ENCODE data around the gene KRT34. TPM values are rescaled to one million over a fixed set of nuclear protein-coding genes. Genes with fewer than 3 reads are reported as not detected.

The KRT34 gene
- polyA plus RNA-seq, 6 donors from 2014 or later = not detected

DNA sequence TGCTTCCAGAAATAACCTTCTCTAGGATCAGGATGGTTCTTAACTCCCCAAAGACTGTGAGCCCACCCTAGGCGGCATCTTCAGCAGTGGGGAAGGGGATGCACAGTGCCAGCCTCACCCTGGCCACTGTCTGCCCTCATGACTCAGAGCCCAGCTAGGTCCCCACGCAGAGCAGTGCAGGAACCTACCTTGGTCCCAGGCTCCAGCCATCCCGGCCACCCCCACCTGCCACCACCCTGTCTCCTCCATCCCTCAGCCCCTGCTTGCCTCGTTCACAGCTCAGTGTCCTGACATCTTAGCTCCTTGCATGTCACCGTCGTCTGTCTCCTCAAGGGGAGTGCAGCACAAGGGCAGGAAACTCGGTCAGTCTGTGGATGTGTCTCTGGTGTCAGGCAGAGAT lies 50.5 kb downstream of the KRT34 start:
- Mint-ChIP-seq H3K27ac (peak overlapping the region in 2 of 6 donors; percentile 53 to 68), H3K4me1 (peaks cover 0 to 13% (median 5%) of the 10 kb centered on the region in 3 donors), H3K36me3 (no peaks in the 10 kb centered on the region), H3K9me3 (peaks cover 0 to 1% (median 0%) of the 10 kb centered on the region in 7 donors), H3K4me3 (peak overlapping the region in 1 of 8 donors; percentile 66), H3K27me3 (peaks cover 9 to 38% (median 33%) of the 10 kb centered on the region in 3 donors)
- DNase-seq (no peak), ATAC-seq (ENCODE audit: low read depth in 2 of 2) (no peak)

DNA sequence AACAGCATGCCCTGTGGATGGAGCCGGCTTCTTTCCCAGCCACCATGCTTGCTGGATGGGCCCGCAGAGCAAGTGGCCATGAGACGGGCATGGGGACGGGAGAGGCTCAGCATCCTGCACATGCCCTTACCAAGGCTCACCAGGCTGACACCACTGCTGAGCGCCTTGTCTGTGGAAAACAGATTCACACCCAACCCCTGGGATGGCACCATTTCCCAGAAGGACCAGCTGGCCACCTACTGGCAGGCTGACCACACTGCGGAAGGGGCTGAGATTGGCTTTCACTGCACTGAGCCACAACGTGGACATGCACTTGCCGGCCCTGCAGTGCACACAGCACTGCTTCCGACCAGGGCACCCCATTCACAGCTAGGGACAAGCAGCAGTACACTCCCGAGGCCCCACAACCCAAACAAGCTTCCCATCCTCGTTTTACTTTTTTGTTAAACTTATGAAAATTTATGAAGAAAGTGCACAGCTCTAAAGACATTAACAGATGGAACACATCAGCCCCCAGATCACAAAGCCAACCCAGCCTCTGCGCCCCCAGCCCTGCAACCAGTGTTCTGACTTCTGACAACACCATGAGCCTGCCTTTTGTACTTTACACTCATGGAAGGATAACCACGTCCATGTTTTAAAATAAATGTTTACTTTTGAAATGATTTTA lies 52.7 kb downstream of the KRT34 start:
- Mint-ChIP-seq H3K27me3 (peaks cover 5 to 26% (median 26%) of the 10 kb centered on the region in 3 donors), H3K27ac (no peak overlapping the region), H3K9me3 (peaks cover 0 to 1% (median 0%) of the 10 kb centered on the region in 7 donors), H3K36me3 (no peaks in the 10 kb centered on the region), H3K4me3 (no peak overlapping the region), H3K4me1 (peaks cover 0 to 8% (median 7%) of the 10 kb centered on the region in 3 donors)
- no peak for DNase-seq
- ATAC-seq (ENCODE audit: low read depth in 2 of 2) = peak in 1 of 2 donors; percentile 28

DNA sequence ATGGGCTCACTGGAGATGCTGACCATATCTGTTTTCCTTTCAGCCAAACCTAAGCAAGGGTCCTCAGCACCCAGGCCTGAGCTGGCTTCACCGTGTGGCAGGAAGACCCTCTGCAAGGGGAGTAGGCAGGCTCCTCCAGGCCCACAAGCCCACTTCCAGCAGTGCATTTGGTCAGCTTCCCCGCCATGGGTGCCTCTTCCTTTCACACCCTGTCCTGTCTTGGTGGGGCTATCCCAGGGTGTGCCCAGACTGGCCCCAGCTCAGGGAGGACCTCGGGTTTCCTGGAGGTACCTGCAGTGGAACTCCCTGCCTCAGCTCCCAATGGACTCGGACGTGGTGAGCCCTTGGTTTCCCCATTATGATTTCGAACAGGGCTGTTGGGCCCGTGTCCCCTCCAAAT lies 53.9 kb downstream of the KRT34 start:
- no peak for ATAC-seq (ENCODE audit: low read depth in 2 of 2)
- no peak for DNase-seq
- peak overlapping the region in 1 of 6 donors; percentile 62 for H3K27ac Mint-ChIP-seq
- H3K27me3 Mint-ChIP-seq = peaks cover 0 to 27% (median 17%) of the 10 kb centered on the region in 3 donors
- peaks cover 0 to 16% (median 9%) of the 10 kb centered on the region in 3 donors for H3K4me1 Mint-ChIP-seq
- H3K9me3 Mint-ChIP-seq = no peaks in the 10 kb centered on the region
- H3K36me3 Mint-ChIP-seq = no peaks in the 10 kb centered on the region
- no peak overlapping the region for H3K4me3 Mint-ChIP-seq

Other genes with a start within 250 kb of the KRT34 start
- 1 to 10 TPM in 2 of 6 donors, not detected in 4; 1.6 to 2.0 TPM for gene KRTAP4-6, start 241.8 kb downstream of the KRT34 start, polyA plus RNA-seq (ENCODE audit: low read depth in 6 of 6)
- gene KRTAP4-5, start 232.5 kb downstream of the KRT34 start, polyA plus RNA-seq (ENCODE audit: low read depth in 6 of 6) = not detected
- gene KRTAP4-4, start 221.6 kb downstream of the KRT34 start, polyA plus RNA-seq (ENCODE audit: low read depth in 6 of 6) = not detected
- not detected for gene KRTAP4-3, start 214.1 kb downstream of the KRT34 start, polyA plus RNA-seq (ENCODE audit: low read depth in 6 of 6)
- gene KRTAP4-2, start 204.1 kb downstream of the KRT34 start, polyA plus RNA-seq (ENCODE audit: low read depth in 6 of 6) = not detected
- gene KRTAP4-1, start 197.4 kb downstream of the KRT34 start, polyA plus RNA-seq (ENCODE audit: low read depth in 6 of 6) = not detected
- not detected for gene KRTAP9-1, start 192.4 kb downstream of the KRT34 start, polyA plus RNA-seq (ENCODE audit: low read depth in 6 of 6)
- gene KRTAP9-2, start 155.7 kb downstream of the KRT34 start, polyA plus RNA-seq (ENCODE audit: low read depth in 6 of 6) = not detected
- not detected for gene KRTAP9-3, start 149.9 kb downstream of the KRT34 start, polyA plus RNA-seq (ENCODE audit: low read depth in 6 of 6)
- not detected for gene KRTAP9-8, start 144.3 kb downstream of the KRT34 start, polyA plus RNA-seq (ENCODE audit: low read depth in 6 of 6)
- gene KRTAP9-4, start 132.6 kb downstream of the KRT34 start, polyA plus RNA-seq (ENCODE audit: low read depth in 6 of 6) = not detected
- not detected for gene KRTAP9-9, start 126.9 kb downstream of the KRT34 start, polyA plus RNA-seq (ENCODE audit: low read depth in 6 of 6)
- gene KRTAP9-6, start 116.9 kb downstream of the KRT34 start, polyA plus RNA-seq (ENCODE audit: low read depth in 6 of 6) = not detected
- gene KRTAP9-7, start 106.6 kb downstream of the KRT34 start, polyA plus RNA-seq (ENCODE audit: low read depth in 6 of 6) = not detected
- not detected for gene KRTAP29-1, start 79.5 kb downstream of the KRT34 start, polyA plus RNA-seq (ENCODE audit: low read depth in 6 of 6)
- 1 to 10 TPM in 1 of 6 donors, under 1 TPM in 3, not detected in 2; 0.38 to 2.0 (median 0.55) TPM for gene KRTAP16-1, start 73.0 kb downstream of the KRT34 start, polyA plus RNA-seq (ENCODE audit: low read depth in 6 of 6)
- gene KRTAP17-1, start 66.6 kb downstream of the KRT34 start, polyA plus RNA-seq (ENCODE audit: low read depth in 6 of 6) = not detected
- gene KRT33A, start 31.5 kb downstream of the KRT34 start, polyA plus RNA-seq (ENCODE audit: low read depth in 6 of 6) = not detected
- not detected for gene KRT33B, start 12.5 kb downstream of the KRT34 start, polyA plus RNA-seq (ENCODE audit: low read depth in 6 of 6)
- not detected for gene KRT31, start 15.3 kb upstream of the KRT34 start, polyA plus RNA-seq (ENCODE audit: low read depth in 6 of 6)
- gene KRT37, start 42.3 kb upstream of the KRT34 start, polyA plus RNA-seq (ENCODE audit: low read depth in 6 of 6) = not detected
- not detected for gene KRT38, start 58.7 kb upstream of the KRT34 start, polyA plus RNA-seq (ENCODE audit: low read depth in 6 of 6)
- not detected for gene KRT32, start 85.1 kb upstream of the KRT34 start, polyA plus RNA-seq (ENCODE audit: low read depth in 6 of 6)
- gene KRT35, start 98.8 kb upstream of the KRT34 start, polyA plus RNA-seq (ENCODE audit: low read depth in 6 of 6) = not detected
- not detected for gene KRT36, start 107.6 kb upstream of the KRT34 start, polyA plus RNA-seq (ENCODE audit: low read depth in 6 of 6)
- not detected for gene KRT13, start 123.3 kb upstream of the KRT34 start, polyA plus RNA-seq (ENCODE audit: low read depth in 6 of 6)
- not detected for gene KRT15, start 136.6 kb upstream of the KRT34 start, polyA plus RNA-seq (ENCODE audit: low read depth in 6 of 6)
- not detected for gene KRT19, start 146.0 kb upstream of the KRT34 start, polyA plus RNA-seq (ENCODE audit: low read depth in 6 of 6)
- not detected for gene KRT9, start 189.8 kb upstream of the KRT34 start, polyA plus RNA-seq (ENCODE audit: low read depth in 6 of 6)
- gene KRT14, start 204.6 kb upstream of the KRT34 start, polyA plus RNA-seq (ENCODE audit: low read depth in 6 of 6) = not detected
- not detected for gene KRT16, start 230.5 kb upstream of the KRT34 start, polyA plus RNA-seq (ENCODE audit: low read depth in 6 of 6)
- gene KRT17, start 242.3 kb upstream of the KRT34 start, polyA plus RNA-seq (ENCODE audit: low read depth in 6 of 6) = not detected

Measured in naive B cell (primary cell).